SK-N-SH treated with all-trans-retinoic acid at 6 μM for 48 hours (cell line): ENCODE measurements around the gene ANO5.

ENCODE experiments used
- BACH2 ChIP-seq: fragments of 250-450 bp; sonication (Bioruptor Pico); IDR thresholded peaks from 2 replicates; pipeline ENCODE4 v1.9.0; 2021; ENCODE audit warnings: mild to moderate bottlenecking, borderline replicate concordance
- ISL1 ChIP-seq: fragments of 250-450 bp; sonication (Bioruptor Pico); IDR thresholded peaks from 2 replicates; pipeline ENCODE4 v2.1.2; 2022; ENCODE audit warnings: mild to moderate bottlenecking, moderate library complexity
- RARB ChIP-seq: fragments of 250-450 bp; sonication (Bioruptor Pico); IDR thresholded peaks from 2 replicates; pipeline ENCODE4 v1.8.0; 2021; ENCODE audit warnings: mild to moderate bottlenecking, moderate library complexity

DNA sequence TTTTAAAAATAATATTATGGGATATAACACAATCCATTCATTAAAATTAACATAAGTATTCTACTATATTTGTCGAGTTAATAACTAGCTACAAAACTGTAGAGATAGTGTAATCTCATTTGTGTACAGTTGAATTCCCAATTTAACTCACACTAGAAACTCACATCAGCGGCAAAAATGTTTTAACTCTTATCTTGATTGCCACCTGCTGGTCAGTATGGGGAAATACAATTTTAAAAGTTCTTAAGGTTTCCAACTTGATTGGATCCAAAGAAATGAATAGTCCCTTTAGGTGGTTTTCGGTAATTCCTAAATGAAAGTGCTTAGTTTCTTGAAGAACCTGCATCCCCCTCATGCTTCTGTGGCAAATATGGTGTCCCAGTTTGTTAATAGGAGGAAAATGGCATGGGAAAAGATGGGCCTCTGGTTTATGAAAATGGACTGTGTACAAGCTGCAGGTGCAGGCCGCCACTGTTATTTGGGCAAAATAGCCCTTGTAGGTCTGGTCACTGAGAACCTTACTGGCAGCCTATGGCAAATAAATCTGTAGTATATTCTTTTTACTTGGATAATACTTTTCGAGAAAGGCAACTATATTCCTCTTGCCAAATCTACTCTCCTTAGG lies 111.6 kb downstream of the ANO5 start:
- no peak for TF ChIP-seq ISL1 (CRISPR knock-in tag)
- TF ChIP-seq BACH2, result no peak
- no peak for TF ChIP-seq RARB (CRISPR knock-in tag)
